ENCODE results near the gene IRF4.
"Not testable (repeated sequence)": the region's sequence is repeated elsewhere in the genome, so short reads cannot be mapped to it uniquely, and the experiment has no call there.

DNA sequence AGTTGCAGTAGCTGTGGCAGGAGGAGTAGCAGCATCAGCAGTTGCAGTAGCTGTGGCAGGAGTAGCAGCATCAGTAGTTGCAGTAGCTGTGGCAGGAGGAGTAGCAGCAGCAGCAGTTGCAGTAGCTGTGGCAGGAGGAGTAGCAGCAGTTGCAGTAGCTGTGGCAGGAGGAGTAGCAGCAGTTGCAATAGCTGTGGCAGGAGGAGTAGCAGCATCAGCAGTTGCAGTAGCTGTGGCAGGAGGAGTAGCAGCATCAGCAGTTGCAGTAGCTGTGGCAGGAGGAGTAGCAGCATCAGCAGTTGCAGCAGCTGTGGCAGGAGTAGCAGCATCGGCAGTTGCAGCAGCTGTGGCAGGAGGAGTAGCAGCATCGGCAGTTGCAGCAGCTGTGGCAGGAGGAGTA lies 19.7 kb upstream of the IRF4 start:
- TF ChIP-seq CTCF (conservative IDR thresholded peaks at IDR 0.05; ENCODE audit: low read depth in 2 of 2); STAT1 (IDR thresholded peaks at IDR 0.05; ENCODE audit: unreplicated experiment); JUNB (IDR thresholded peaks at IDR 0.05; ENCODE audit: unreplicated experiment): not testable (repeated sequence)

All from GM23338 (cell line).